ENCODE results near the gene ZNF594.

GRCh38 chr17:5200360-5200759 lies 8.7 kb upstream of the ZNF594 start:
- no peak for TF ChIP-seq CTCF (IDR thresholded peaks at IDR 0.05 in 4 of 5, conservative IDR thresholded peaks at IDR 0.05 in 1 of 5)
- TF ChIP-seq POLR2A (IDR thresholded peaks at IDR 0.05), result no peak
